Right ventricle myocardium superior (tissue), 1 donor: ENCODE measurements around the gene LAS1L. TPM values are rescaled to one million over a fixed set of nuclear protein-coding genes. Genes with fewer than 3 reads are reported as not detected.
"Not testable (repeated sequence)": the region's sequence is repeated elsewhere in the genome, so short reads cannot be mapped to it uniquely, and the experiment has no call there.

ENCODE experiments used
- ATAC-seq: fragments of 200-7000 bp; cut with Tn5 transposase; one replicate; pipeline ENCODE4 v1.9.1; 2020; ENCODE audit warnings: mild to moderate bottlenecking; ENCODE audit not compliant: poor library complexity
- DNase-seq: peaks from one replicate; pipeline ENCODE4 v3.0.0-alpha.2; 2020
- intact Hi-C: fragments of 100-400 bp; cut with DNase I; formaldehyde crosslinking; loops from one replicate; pipeline ENCODE4 v1.11.2; 2022
- long read RNA-seq: library from polyadenylated mRNA; unstranded; transcript quantifications from one replicate; pipeline ENCODE4 v2.0.0, GENCODE V29; 2021
- total RNA-seq: library from RNA; stranded (reverse); fragmentation: NEBNext Ultra II Directional; extraction: Animal tissue kit (Norgen Biotek cat#: 25700); gene quantifications from one replicate; pipeline ENCODE4 v1.2.1, GENCODE V29; 2021
- donor health status: DM: no; HTN: yes; CAD: no; lungs with severe emphysema.

The LAS1L gene
- 10.5 TPM for total RNA-seq
- long read RNA-seq, transcript LAS1L-203 (14 exons, 2,439 nt): major isoform, 18 of 39 reads
- long read RNA-seq, transcript LAS1L-202 (13 exons, 2,386 nt): minor isoform, 10 of 39 reads
- long read RNA-seq, partial matches to known transcripts: 2 of 39 reads
- long read RNA-seq, other reads (novel, unspliced or antisense): 9 of 39 reads

DNA sequence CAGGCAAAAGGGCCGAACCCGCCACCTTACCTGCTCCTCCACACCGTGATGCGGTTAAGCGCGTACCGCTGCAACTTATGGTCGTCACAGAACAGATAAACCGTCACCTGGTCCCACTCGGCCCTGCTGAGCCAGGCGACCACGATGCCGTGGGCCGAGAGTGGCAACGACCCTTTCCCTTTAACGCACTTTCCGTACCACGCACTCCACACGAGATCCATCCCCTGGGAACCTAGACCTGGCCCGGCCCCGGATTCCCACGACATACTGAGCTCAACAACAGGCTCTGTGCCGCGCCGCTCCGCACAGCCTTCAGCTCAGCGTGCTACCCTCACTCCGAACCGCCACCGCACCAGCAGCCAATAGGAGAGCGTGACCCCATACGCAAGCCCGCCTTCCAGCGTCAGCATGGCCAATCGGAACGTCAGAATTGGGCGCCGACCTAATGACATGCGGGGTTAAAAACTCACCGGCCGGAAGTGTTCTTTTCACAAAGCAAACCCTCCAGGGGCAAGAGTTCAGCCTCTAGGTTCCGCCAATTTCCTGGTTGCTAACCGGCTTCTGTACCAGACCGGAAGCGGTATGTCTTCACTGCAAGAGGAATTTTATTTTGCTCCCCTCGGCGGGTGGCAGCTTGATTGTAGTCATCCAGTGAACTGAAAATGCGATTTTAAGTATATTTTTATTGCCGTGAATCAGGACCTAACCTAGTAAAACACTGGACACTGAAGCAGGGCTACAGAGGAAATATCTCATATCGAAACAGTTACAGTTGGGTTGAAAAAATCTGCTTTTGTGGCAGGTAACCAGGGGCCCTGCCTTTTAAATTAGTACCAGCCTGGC is at the start of gene LAS1L:
LAS1L (minus strand) TSS at position 338 of the 843 bp plus-strand sequence; CDS start at position 266, 72 bp downstream.
- DNase-seq (peak; percentile 94), ATAC-seq (peak; percentile 100)
- intact Hi-C loops: no loop called here

DNA sequence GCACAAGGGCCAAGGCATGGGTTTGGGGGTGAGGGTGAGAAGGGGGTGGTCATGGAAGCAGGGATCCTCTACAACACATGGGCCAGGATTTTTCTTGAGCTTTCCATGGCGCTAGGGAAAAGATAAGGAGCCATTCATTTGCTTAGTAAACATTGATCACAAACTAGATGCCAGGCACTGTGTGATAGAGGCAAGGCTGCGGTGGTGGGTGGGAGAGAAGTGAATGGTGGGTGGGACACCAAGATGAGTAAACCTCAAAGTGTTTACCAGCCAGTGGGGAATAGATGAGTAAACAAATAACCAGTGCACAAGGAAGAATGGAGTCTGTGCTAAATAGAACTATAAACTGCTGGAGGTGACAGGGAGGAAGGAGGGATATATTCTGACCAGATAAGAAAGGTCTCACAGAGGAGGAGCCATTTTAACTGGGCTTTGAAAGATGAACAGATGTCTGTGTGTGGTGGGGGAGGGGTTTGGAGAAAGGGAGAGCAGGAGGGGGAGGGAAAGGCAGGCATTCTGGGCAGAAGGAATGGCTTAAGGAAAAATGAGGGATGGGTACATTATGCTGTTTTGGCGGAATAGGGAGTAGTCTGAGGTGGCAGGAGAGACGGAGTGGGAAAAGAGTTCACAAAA is 48.0 kb upstream of the LAS1L start:
- intact Hi-C loops: loop anchor here (5.0 kb wide), 1 partner anchor 405 kb away; no protein-coding TSS in a partner anchor
- no peak for ATAC-seq
- no peak for DNase-seq

DNA sequence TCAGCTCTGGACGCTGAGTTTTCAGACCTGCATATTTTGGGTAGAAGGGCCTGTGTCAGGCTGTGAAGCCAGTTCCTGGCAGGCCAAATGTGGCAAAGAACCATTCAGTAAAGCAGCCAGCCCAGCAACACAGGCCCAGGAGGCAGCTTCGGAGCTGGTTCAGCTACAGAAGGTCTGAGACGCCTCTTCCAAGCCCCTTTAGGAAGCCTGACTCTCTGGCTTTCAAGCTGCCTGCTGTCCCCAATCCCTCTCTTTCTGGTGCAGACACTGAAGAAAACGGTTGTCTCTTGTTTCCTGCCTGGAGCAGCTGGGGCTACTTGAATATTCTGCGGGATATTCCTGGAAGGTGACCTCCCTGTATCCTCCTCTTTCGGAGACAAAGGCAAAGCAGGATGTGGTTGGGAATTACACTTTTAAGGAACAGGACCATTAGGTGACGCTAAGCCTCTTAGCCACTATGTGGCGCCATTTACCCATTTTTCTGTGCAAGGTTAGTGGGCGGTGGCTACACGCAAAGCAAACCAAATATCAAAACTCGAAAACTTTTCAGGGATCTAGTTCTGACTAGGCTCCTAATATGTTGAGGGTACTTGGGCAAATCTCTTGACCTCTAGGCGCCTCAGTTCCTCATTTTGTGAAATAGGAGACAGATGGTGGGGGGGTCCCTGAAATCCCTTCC is 47.2 kb upstream of the LAS1L start:
- DNase-seq (peak; percentile 37), ATAC-seq (peak; percentile 90)
- intact Hi-C loops: loop anchor here (5.0 kb wide), 1 partner anchor 406 kb away; no protein-coding TSS in a partner anchor

DNA sequence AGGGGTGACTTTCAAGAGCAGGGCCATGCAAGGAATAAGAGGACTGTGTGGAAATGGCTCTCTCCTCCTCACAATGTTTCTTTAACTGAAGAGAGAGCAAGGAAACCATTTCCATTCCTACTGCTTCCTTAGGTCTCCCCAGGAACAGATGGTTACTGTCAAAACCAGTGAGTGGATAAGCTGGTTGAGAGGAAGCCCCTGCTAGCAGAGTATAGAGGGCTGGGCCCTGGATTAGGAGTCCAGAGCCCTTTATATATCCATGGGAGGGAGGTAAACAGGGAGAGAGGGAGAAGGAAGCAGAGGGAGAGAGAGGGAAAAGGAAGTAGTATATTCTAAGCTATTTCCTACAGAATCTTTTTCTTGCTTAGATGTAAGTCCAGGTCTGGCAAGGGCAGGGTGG is 43.8 kb upstream of the LAS1L start:
- DNase-seq: no peak
- intact Hi-C loops: no loop called here
- ATAC-seq: no peak

GRCh38 chrX:65576160-65576559 is 41.6 kb upstream of the LAS1L start:
- ATAC-seq (no peak), DNase-seq (no peak)
- intact Hi-C loops: no loop called here

GRCh38 chrX:65575022-65575421 is 40.4 kb upstream of the LAS1L start:
- intact Hi-C loops: no loop called here
- no peak for ATAC-seq
- DNase-seq: no peak

GRCh38 chrX:65574356-65574755 is 39.8 kb upstream of the LAS1L start:
- DNase-seq (no peak), ATAC-seq (no peak)
- intact Hi-C loops: no loop called here

- intact Hi-C loops: no loop called here
- no peak for DNase-seq
- no peak for ATAC-seq
Measured at GRCh38 chrX:65572971-65573370, 38.4 kb upstream of the LAS1L start.

DNA sequence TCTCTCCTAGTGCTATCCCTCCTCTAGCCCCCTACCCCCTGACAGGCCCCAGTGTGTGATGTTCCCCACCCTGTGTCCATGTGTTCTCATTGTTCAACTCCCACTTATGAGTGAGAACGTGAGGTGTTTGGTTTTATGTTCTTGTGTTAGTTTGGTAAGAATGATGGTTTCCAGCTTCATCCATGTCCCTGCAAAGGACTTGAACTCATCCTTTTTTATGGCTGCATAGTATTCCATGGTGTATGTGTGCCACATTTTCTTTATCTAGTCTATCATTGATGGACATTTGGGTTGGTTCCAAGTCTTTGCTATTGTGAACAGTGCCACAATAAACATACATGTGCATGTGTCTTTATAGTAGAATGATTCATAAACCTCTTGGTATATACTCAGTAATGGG is 28.3 kb upstream of the LAS1L start:
- not testable (repeated sequence) for ATAC-seq, DNase-seq
- intact Hi-C loops: loop anchor here (10.0 kb wide), 1 partner anchor 1062 kb away; no protein-coding TSS in a partner anchor

DNA sequence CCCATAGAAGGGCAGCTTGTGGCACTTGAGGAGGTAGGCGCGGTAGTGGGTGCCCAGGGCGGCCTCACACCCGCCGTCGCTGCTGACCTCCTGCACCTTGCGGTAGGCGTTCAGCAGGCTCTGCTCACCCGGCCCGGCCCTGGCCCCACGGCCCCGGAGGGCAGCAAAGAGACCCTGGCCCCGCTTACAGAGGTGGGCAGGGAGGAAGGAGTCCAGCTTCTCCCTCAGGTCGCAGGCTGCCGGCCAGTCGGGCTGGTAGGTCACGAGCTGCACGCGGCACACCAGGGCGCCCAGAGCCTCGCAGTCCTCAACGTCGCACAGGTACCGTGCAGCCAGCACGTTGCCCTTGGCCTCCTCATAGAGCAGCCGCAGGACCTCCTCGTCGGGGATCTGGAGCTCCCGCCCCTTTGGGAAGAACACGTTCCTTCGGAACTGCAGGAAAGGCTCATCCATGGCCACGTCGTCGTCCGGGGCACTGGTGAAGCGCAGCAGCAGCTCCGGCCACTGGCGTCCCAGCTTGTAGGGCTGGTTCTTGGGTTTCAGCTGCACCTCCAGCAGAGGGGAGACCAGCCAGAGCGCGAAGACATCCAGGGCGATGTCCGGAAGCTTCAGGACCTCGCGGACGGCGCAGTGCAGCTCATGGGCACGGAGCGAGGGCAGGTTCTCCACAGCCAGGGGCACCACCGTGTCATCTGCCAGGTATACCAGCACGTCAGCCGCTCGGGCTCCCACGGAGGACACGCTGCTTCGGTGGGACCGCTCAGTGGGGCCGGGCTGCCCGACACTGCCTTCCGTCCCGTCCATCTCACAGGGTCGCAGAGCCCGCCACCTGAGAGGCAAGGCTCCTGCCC is 17.1 kb upstream of the LAS1L start:
- intact Hi-C loops: no loop called here
- no peak for DNase-seq
- no peak for ATAC-seq

- intact Hi-C loops: no loop called here
- ATAC-seq (no peak), DNase-seq (no peak)
Measured at GRCh38 chrX:65551086-65551485, 16.5 kb upstream of the LAS1L start.

GRCh38 chrX:65545456-65545855 is 10.9 kb upstream of the LAS1L start:
- DNase-seq (no peak), ATAC-seq (no peak)
- intact Hi-C loops: no loop called here

DNA sequence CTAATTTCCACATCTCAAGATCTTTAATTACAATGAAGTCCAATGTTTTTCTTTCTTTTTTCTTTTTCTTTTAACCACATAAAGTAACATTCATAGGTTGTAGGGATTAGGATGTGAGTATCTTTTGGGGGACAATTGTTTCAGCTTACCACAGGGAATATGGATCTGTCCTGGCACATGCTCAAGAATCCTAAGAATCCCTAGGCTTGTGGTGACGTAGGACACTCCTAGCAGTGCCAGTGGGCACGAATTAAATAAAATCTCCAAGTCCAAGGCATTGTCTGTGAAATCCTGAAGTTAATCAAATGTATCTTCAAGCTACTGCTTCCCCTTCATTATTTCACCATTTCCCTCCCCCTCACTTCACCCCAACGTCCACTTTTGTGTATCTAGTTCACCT is 2.6 kb upstream of the LAS1L start:
- no peak for ATAC-seq

GRCh38 chrX:65536291-65536690 is 1.7 kb upstream of the LAS1L start:
- intact Hi-C loops: no loop called here
- ATAC-seq (no peak), DNase-seq (no peak)

More for the DNA sequence above, 2.6 kb upstream of the LAS1L start:
- intact Hi-C loops: no loop called here
- DNase-seq: no peak

DNA sequence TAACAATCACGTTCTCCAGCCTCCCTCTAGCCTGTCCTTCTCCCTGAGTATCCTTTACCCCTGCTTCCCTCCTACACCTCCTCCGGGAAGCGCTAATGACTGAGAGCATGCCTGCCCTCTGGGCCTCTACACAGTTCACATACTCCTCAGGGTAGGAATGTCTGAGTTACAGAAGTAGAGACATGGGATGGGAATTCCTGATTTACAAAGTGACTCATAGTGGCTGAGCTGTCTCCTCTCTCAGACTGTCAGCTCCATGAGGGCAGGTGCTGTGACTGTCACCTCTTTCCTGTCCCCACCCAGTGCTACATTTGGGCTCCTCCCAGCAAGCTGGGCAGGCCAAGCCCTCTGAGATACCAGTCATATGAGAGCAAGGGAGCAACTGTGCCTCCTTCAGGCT is 2.6 kb downstream of the LAS1L start:
- intact Hi-C loops: no loop called here
- no peak for ATAC-seq

DNA sequence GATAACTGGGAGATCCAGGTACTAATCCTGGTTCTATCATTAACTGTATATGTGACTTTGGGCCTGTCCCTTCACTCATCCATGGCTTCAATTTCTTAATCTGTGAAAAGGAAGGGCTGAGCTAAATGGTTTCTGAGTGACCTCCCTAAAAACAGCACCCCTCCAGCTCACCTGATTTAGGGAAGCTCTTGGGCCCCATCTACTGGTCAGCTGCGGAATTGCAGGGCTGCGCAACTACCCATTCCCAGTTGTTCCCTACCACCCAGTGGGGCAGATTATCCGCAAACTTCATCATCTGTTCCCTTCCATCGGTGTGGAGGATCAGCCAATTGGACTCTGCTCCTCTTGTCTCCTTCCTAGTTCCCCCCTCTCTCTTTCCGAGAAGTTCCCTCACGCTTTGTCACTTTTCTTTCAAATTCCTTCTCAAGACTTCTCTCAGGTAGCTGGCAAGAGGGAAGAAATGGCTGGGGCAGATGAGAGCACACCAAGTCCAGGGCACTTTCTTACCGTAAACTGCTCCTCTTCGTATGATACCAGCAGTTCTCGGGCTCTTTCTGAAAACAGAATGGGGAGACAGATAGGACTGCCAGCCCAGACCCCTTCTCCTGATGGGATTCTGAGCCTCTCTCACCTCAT is 5.8 kb downstream of the LAS1L start:
- peak; percentile 57 for DNase-seq
- intact Hi-C loops: no loop called here
- no peak for ATAC-seq

More for the DNA sequence above, 2.6 kb downstream of the LAS1L start:
- DNase-seq: no peak

DNA sequence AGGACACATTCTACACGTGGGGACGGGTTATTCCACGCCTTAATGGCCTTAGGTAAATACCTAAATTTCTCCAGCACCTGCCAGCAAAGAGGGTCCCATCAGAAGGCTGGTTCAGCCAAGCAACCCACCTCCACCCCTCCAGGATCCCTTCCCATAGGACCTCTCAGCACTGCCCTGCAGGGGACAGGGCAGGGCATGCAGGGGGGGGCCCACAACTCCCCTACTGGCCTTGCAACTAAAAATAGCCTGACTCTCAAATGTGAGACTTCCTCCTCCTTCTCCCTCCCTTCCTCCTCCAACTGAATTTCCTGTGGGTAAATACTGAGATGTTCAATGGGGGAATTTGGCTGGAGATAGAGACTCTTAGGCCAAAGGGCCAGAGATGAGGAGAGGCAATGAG is 6.3 kb downstream of the LAS1L start:
- intact Hi-C loops: no loop called here
- ATAC-seq: no peak
- DNase-seq: no peak

GRCh38 chrX:65524139-65524538 is 10.4 kb downstream of the LAS1L start:
- intact Hi-C loops: no loop called here
- DNase-seq: no peak
- no peak for ATAC-seq
